Caco-2 (cell line): ENCODE measurements around the gene CNTNAP5. TPM values are rescaled to one million over a fixed set of nuclear protein-coding genes. Genes with fewer than 3 reads are reported as not detected.

Experiments used
- BruUV-seq: library from RNA; stranded (reverse); fragments of 400-500 nt; replicated peaks from 2 replicates; lab custom pipeline; 2021; lab: Mats Ljungman, UMichigan
- CTCF ChIA-PET: fragments of 300-600 bp; sonication (Branson Sonifier 250); formaldehyde crosslinking; loops from one replicate; lab custom pipeline; 2022; ENCODE audit warnings: antibody characterized with exemption; lab: Charles Lee
- POLR2A ChIA-PET: fragments of 300-600 bp; sonication (Branson Sonifier 250); formaldehyde crosslinking; loops from one replicate; lab custom pipeline; 2022; ENCODE audit warnings: antibody characterized with exemption; lab: Charles Lee
- DNase-seq, 2 experiments: peaks; one replicate each; pipeline versions ENCODE4 v3.0.0 to v3.0.0-alpha.2; 2020 to 2022
- H3K27me3 ChIP-seq: replicated peaks from 2 replicates; pipeline ENCODE4 v1.6.0; 2011; ENCODE audit warnings: low read length; ENCODE audit not compliant: control insufficient read depth, insufficient read depth
- H3K36me3 ChIP-seq: 2 replicates; pipeline ENCODE4 v1.5.1; 2011; ENCODE audit warnings: low read length; ENCODE audit not compliant: control insufficient read depth, insufficient read depth
- H3K4me1 ChIP-seq: fragments of 250-450 bp; sonication (Bioruptor Pico); 2 replicates; pipeline ENCODE4 v1.5.1; 2020; ENCODE audit warnings: mild to moderate bottlenecking
- H3K4me3 ChIP-seq: 2 replicates; pipeline ENCODE4 v1.5.1; 2011; ENCODE audit warnings: low read depth, mild to moderate bottlenecking, control low read depth, low read length
- H3K9me3 ChIP-seq: fragments of 250-450 bp; sonication (Bioruptor Pico); 2 replicates; pipeline ENCODE4 v1.5.1; 2020; ENCODE audit warnings: mild to moderate bottlenecking, moderate library complexity
- H3K27ac Mint-ChIP-seq: one replicate; pipeline ENCODE4 v1.8.0; 2022; ENCODE audit warnings: mixed read lengths; ENCODE audit not compliant: unreplicated experiment
- H3K27me3 Mint-ChIP-seq: one replicate; pipeline ENCODE4 v1.8.0; 2022; ENCODE audit warnings: mixed read lengths; ENCODE audit not compliant: insufficient read depth, unreplicated experiment
- H3K36me3 Mint-ChIP-seq: one replicate; pipeline ENCODE4 v1.8.0; 2022; ENCODE audit warnings: mild to moderate bottlenecking, mixed read lengths; ENCODE audit not compliant: insufficient read depth, unreplicated experiment
- H3K4me1 Mint-ChIP-seq: one replicate; pipeline ENCODE4 v1.8.0; 2022; ENCODE audit warnings: low read depth, mixed read lengths; ENCODE audit not compliant: unreplicated experiment
- H3K4me3 Mint-ChIP-seq: one replicate; pipeline ENCODE4 v1.8.0; 2022; ENCODE audit warnings: mild to moderate bottlenecking, moderate library complexity, mixed read lengths; ENCODE audit not compliant: unreplicated experiment
- H3K9me3 Mint-ChIP-seq: one replicate; pipeline ENCODE4 v1.8.0; 2022; ENCODE audit warnings: mixed read lengths; ENCODE audit not compliant: unreplicated experiment
- CTCF ChIP-seq, 2 experiments: fragments of 200-600 bp in 1 of 2; IDR thresholded peaks; 1 replicate in 1 of 2; 2 replicates in 1 of 2; pipeline versions ENCODE4 v1.5.1 to v1.8.0; 2011 to 2022; ENCODE audit warnings: antibody characterized with exemption in 1 of 2, control low read depth in 1 of 2, inconsistent platforms in 1 of 2, low read depth in 1 of 2, low read length in 1 of 2, mild to moderate bottlenecking in 1 of 2, moderate library complexity in 1 of 2; ENCODE audit not compliant: insufficient read depth in 1 of 2, severe bottlenecking in 1 of 2, unreplicated experiment in 1 of 2
- intact Hi-C: fragments of 100-400 bp; cut with micrococcal nuclease; formaldehyde crosslinking; loops from one replicate; pipeline ENCODE4 v1.10.0; 2022; ENCODE audit not compliant: unreplicated experiment
- total RNA-seq: library from RNA; stranded (reverse); gene quantifications from 2 replicates; pipeline ENCODE4 v1.2.3, GENCODE V29; 2022

Gene CNTNAP5
- total RNA-seq, 1 experiment from 2014 or later = 0.14 TPM

- no TSS peak for BruUV-seq
- no peaks in the 10 kb centered on the region for H3K36me3 Mint-ChIP-seq
- H3K27me3 Mint-ChIP-seq = no peaks in the 10 kb centered on the region
- peaks cover 4% of the 10 kb centered on the region for H3K4me1 Mint-ChIP-seq
- H3K9me3 Mint-ChIP-seq = no peaks in the 10 kb centered on the region
- no peak overlapping the region for H3K27ac Mint-ChIP-seq
- no peak for DNase-seq
- no peaks in the 10 kb centered on the region for H3K9me3 ChIP-seq
- no peaks in the 10 kb centered on the region for H3K27me3 ChIP-seq
- ChIA-PET POLR2A (no interaction called here), CTCF (no interaction called here)
- H3K4me1 ChIP-seq = no peaks in the 10 kb centered on the region
- TF ChIP-seq CTCF (IDR thresholded peaks at IDR 0.05; ENCODE audit: insufficient read depth in 1 of 2, low read depth in 1 of 2, low read length in 1 of 2, severe bottlenecking in 1 of 2, unreplicated experiment in 1 of 2) = no peak
- H3K4me3 ChIP-seq = no peak overlapping the region
- no peak overlapping the region for H3K4me3 Mint-ChIP-seq
- intact Hi-C loops = no loop called here
- no peaks in the 10 kb centered on the region for H3K36me3 ChIP-seq
Measured at GRCh38 chr2:124884315-124884714, 859.2 kb downstream of the CNTNAP5 start.

- no peak for TF ChIP-seq CTCF (IDR thresholded peaks at IDR 0.05; ENCODE audit: insufficient read depth in 1 of 2, low read depth in 1 of 2, low read length in 1 of 2, severe bottlenecking in 1 of 2, unreplicated experiment in 1 of 2)
- Histone ChIP-seq H3K9me3 (no peaks in the 10 kb centered on the region), H3K4me1 (no peaks in the 10 kb centered on the region), H3K4me3 (no peak overlapping the region), H3K27me3 (no peaks in the 10 kb centered on the region), H3K36me3 (no peaks in the 10 kb centered on the region)
- ChIA-PET POLR2A (no interaction called here), CTCF (no interaction called here)
- no TSS peak for BruUV-seq
- no peaks in the 10 kb centered on the region for H3K27me3 Mint-ChIP-seq
- no peak overlapping the region for H3K4me3 Mint-ChIP-seq
- DNase-seq = no peak
- intact Hi-C loops = no loop called here
- H3K4me1 Mint-ChIP-seq = no peaks in the 10 kb centered on the region
- H3K27ac Mint-ChIP-seq = no peak overlapping the region
- no peaks in the 10 kb centered on the region for H3K9me3 Mint-ChIP-seq
- no peaks in the 10 kb centered on the region for H3K36me3 Mint-ChIP-seq
Measured at GRCh38 chr2:124886216-124886615, 861.1 kb downstream of the CNTNAP5 start.

GRCh38 chr2:124887466-124887865 is 862.4 kb downstream of the CNTNAP5 start:
- Histone ChIP-seq H3K4me1 (no peaks in the 10 kb centered on the region), H3K4me3 (no peak overlapping the region), H3K9me3 (no peaks in the 10 kb centered on the region), H3K27me3 (no peaks in the 10 kb centered on the region), H3K36me3 (no peaks in the 10 kb centered on the region)
- TF ChIP-seq CTCF (IDR thresholded peaks at IDR 0.05; ENCODE audit: insufficient read depth in 1 of 2, low read depth in 1 of 2, low read length in 1 of 2, severe bottlenecking in 1 of 2, unreplicated experiment in 1 of 2) = no peak
- no peak overlapping the region for H3K4me3 Mint-ChIP-seq
- H3K27ac Mint-ChIP-seq = no peak overlapping the region
- no peaks in the 10 kb centered on the region for H3K27me3 Mint-ChIP-seq
- ChIA-PET POLR2A (no interaction called here), CTCF (no interaction called here)
- intact Hi-C loops = no loop called here
- H3K36me3 Mint-ChIP-seq = no peaks in the 10 kb centered on the region
- no peaks in the 10 kb centered on the region for H3K9me3 Mint-ChIP-seq
- no peaks in the 10 kb centered on the region for H3K4me1 Mint-ChIP-seq
- DNase-seq = no peak
- BruUV-seq = no TSS peak
